Stimulated activated naive CD8-positive, alpha-beta T cell treated with anti-CD3 and anti-CD28 coated beads, Interleukin-15, amount 100 ng/mL, for 72 hours (primary cell): ENCODE data around the gene MAPK8IP2.
"Not testable (repeated sequence)": the region's sequence is repeated elsewhere in the genome, so short reads cannot be mapped to it uniquely, and the experiment has no call there.

Experiments used
- ATAC-seq: fragments of 150-1000 bp; cut with Tn5 transposase; 2 replicates; pipeline ENCODE4 v1.10.0; 2021; ENCODE audit warnings: mild to moderate bottlenecking, moderate library complexity
- DNase-seq, 2 donors: peaks; one replicate each; pipeline ENCODE4 v3.0.0; 2021 to 2022
- H3K27ac Mint-ChIP-seq, 2 donors: one replicate each; pipeline ENCODE4 v1.8.0; 2022; ENCODE audit warnings: mild to moderate bottlenecking in 2 of 2, mixed read lengths in 2 of 2, moderate library complexity in 2 of 2
- H3K27me3 Mint-ChIP-seq: one replicate; pipeline ENCODE4 v1.8.0; 2022; ENCODE audit warnings: mixed read lengths
- H3K4me1 Mint-ChIP-seq: one replicate; pipeline ENCODE4 v1.8.0; 2022; ENCODE audit warnings: mild to moderate bottlenecking, mixed read lengths
- H3K4me3 Mint-ChIP-seq, 2 donors: one replicate each; pipeline ENCODE4 v1.8.0; 2022; ENCODE audit warnings: mild to moderate bottlenecking in 2 of 2, mixed read lengths in 2 of 2, moderate library complexity in 1 of 2
- H3K9me3 Mint-ChIP-seq, 2 donors: one replicate each; pipeline ENCODE4 v1.8.0; 2022; ENCODE audit warnings: mixed read lengths in 2 of 2

Gene MAPK8IP2

DNA sequence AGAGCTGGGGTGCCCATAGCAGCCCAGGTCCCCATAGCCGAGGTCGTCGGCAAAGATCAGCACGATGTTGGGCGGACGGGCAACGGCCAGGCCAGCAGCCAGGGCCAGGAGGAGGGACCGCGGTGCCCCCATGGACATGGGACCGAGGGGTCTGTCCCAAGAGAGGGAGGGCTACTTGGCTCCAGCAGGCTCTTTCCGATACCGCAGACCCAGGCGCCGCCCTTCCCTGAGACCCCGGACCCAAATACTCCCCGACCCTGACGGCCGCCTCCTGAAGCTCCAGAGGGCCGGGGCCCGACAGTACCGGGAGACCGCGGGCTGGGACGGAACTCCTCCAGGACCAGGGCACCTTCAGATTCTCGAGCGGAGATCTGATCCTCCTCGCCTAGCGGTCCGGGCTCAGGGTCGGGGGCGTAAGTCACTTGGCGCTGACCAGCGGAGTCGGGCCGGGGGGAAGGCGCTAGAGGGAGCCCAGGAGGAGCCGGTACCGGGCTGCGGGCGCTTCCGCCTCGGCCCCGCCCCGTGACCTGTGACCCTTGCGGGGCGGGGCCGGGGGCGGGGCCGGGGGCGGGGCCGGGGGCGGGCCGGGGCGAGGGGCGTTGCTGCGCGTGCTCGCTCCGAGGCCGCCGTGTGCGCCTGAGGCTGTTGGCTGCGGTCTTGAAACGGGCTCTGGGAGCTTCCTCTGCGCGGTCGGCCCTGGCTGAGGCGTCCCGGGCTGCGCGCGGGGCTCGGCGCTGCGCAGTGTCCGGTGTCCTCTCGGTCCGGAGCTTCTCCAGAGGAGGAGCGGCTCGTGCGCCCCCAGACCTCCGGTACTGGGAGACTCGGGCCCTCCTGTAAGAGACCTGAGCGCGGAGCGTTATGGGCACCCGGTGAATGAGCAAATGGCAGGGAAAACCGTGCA is 27.3 kb downstream of the MAPK8IP2 start, which contains the start of gene ARSA:
ARSA (minus strand) TSS at position 511 of the 901 bp plus-strand sequence; CDS start at position 138, 373 bp downstream.
- peak; percentile 92 for ATAC-seq

GRCh38 chr22:50628543-50629134 is 28.0 kb downstream of the MAPK8IP2 start:
- H3K4me1 Mint-ChIP-seq, result peaks cover 24% of the 10 kb centered on the region
- ATAC-seq (peak; percentile 34), DNase-seq (no peak)
- no peaks in the 10 kb centered on the region for H3K27me3 Mint-ChIP-seq
- H3K27ac Mint-ChIP-seq, result peak overlapping the region; percentile 8 to 66
- peak overlapping the region; percentile 84 to 92 for H3K4me3 Mint-ChIP-seq
- no peaks in the 10 kb centered on the region for H3K9me3 Mint-ChIP-seq

More for the DNA sequence above, 27.3 kb downstream of the MAPK8IP2 start, which contains the start of gene ARSA:
- peak within 1 kb of the TSS; percentile 28 to 66 for H3K27ac Mint-ChIP-seq
- peaks cover 28% of the 10 kb centered on the region for H3K4me1 Mint-ChIP-seq
- no peaks in the 10 kb centered on the region for H3K9me3 Mint-ChIP-seq
- H3K27me3 Mint-ChIP-seq, result no peaks in the 10 kb centered on the region
- DNase-seq, result peak; percentile 80 to 81
- H3K4me3 Mint-ChIP-seq, result peak within 1 kb of the TSS; percentile 84 to 92

DNA sequence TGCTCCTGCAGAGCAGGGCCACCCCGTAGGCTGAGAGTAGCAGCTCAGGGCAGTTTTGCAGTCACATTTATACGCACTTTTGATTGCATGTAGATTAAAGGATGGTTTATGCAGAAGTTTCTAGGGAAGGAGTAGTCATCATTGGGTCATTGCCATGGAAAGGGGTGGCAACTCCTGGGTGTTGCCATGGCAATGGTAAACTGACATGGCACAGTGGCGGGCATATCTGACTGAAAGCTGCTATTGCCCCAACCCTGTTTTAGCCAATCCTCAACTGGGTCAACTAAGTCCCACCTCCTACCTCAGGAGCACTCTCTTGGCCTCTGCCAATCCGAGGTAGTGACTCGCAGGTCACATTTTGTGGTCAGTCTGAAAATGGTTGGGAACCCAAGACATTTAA is 29.8 kb downstream of the MAPK8IP2 start:
- Mint-ChIP-seq H3K4me3 (no peak overlapping the region), H3K4me1 (peaks cover 18% of the 10 kb centered on the region), H3K9me3 (no peaks in the 10 kb centered on the region), H3K27me3 (no peaks in the 10 kb centered on the region), H3K27ac (no peak overlapping the region)
- ATAC-seq (no peak), DNase-seq (no peak)

DNA sequence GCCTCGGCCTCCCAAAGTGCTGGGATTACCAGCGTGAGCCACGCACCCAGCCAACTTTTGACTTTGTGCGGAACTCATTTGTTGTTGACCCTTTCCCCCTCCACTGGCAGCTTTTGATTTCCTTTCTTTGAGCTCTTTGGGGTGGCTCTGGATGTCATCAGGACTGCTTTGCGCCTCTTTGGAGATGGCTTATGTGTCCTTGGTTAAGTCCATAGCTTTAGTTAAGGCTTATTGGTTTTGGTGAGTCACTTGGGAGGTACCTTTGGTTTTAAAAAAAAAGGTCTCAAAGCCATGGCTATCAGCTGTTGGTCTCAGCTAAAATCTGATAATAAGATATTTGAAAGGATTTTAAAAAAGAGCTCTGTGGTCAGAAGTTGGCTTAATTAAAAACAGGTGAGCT is 32.5 kb downstream of the MAPK8IP2 start:
- ATAC-seq (no peak), DNase-seq (no peak)
- Mint-ChIP-seq H3K4me1 (peaks cover 16% of the 10 kb centered on the region), H3K27me3 (no peaks in the 10 kb centered on the region), H3K4me3 (no peak overlapping the region), H3K9me3 (no peaks in the 10 kb centered on the region), H3K27ac (no peak overlapping the region)

DNA sequence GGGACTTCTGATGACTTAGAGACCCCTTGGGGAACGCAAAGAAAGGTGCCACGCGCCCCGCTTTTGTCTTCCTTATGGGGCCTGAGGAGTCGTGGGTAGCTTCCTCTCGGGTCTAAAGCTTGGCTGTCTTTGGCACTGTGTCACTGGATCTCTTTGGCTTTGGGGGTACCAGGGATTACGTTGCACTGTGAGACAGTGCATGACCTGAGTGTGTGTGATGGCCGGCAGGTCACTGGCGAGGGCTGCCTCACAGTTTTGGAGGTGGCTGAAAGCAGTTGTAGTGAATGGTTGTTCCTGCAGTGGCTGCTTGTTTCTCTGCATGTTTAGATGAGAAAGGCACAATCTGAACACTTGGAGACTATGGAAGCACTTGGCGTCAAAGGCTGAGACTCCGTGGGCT is 33.2 kb downstream of the MAPK8IP2 start:
- Mint-ChIP-seq H3K9me3 (no peaks in the 10 kb centered on the region), H3K4me3 (no peak overlapping the region), H3K4me1 (peaks cover 10% of the 10 kb centered on the region), H3K27ac (no peak overlapping the region), H3K27me3 (no peaks in the 10 kb centered on the region)
- DNase-seq (no peak), ATAC-seq (no peak)

- H3K4me1 Mint-ChIP-seq, result peaks cover 6% of the 10 kb centered on the region
- no peak overlapping the region for H3K27ac Mint-ChIP-seq
- no peak for ATAC-seq
- DNase-seq, result no peak
- no peaks in the 10 kb centered on the region for H3K9me3 Mint-ChIP-seq
- no peak overlapping the region for H3K4me3 Mint-ChIP-seq
- no peaks in the 10 kb centered on the region for H3K27me3 Mint-ChIP-seq
Observed at GRCh38 chr22:50635591-50635990, 35.0 kb downstream of the MAPK8IP2 start.

DNA sequence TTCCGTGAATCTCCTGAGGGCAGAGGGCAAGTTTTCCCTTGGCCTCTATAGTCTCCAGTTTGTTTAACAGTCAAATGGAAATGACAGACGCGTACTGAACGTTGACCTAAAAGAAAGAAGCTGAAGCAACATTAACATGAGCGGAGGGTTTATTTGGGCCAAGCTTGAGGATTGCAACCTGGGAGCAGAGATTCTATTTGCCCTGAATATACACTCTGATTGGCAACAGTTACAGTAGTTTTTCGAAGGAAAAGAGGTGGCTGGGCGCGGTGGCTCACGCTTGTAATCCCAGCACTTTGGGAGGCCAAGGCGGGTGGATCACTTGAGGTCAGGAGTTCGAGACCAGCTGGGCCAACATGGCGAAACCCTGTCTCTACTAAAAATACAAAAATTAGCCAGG is 39.7 kb downstream of the MAPK8IP2 start:
- not testable (repeated sequence) for H3K9me3 Mint-ChIP-seq, H3K4me1 Mint-ChIP-seq

DNA sequence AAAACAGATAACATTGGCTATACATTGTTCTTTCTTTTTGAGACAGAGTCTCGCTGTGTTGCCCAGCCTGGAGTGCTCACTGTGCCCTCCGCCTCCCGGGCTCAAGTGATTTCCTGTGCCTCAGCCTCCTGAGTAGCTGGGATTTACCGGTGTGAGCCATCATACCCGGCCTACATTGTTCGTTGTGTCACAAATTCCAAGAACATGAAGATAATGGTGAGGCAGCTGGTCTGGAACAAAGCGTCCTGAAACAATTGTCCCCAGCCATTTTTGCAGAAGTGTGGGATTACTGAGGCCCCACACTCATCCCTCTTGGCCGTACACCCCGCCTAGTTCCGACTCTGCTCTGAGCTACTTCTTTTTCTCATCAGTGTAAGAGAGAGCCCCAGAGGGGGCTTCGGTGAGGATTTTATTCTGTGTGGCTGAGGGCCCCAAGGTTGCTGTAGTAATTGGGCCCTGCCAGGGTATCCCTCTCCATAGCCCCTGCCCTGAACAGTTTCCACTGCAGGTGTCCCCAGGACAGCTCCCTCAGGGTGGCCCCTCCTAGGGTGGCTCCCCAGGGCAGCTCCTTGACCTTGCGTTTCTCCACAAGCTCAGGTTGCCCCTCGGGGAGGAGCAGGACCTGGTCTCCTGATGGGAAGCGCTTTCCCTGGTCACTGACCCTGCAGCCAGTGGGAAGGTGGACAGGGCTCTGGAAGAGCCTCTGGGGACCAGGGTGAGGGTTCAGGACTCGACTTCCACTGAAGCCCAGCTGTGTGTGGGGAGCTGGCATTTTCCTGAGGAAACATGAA is 40.5 kb downstream of the MAPK8IP2 start:
- ATAC-seq (no peak), DNase-seq (no peak)
- Mint-ChIP-seq H3K27ac (no peak overlapping the region), H3K27me3 (no peaks in the 10 kb centered on the region), H3K9me3 (no peaks in the 10 kb centered on the region), H3K4me3 (no peak overlapping the region), H3K4me1 (peaks cover under 1% of the 10 kb centered on the region)

More for the DNA sequence above, 39.7 kb downstream of the MAPK8IP2 start:
- H3K27me3 Mint-ChIP-seq, ATAC-seq, DNase-seq, H3K27ac Mint-ChIP-seq, H3K4me3 Mint-ChIP-seq: not testable (repeated sequence)

DNA sequence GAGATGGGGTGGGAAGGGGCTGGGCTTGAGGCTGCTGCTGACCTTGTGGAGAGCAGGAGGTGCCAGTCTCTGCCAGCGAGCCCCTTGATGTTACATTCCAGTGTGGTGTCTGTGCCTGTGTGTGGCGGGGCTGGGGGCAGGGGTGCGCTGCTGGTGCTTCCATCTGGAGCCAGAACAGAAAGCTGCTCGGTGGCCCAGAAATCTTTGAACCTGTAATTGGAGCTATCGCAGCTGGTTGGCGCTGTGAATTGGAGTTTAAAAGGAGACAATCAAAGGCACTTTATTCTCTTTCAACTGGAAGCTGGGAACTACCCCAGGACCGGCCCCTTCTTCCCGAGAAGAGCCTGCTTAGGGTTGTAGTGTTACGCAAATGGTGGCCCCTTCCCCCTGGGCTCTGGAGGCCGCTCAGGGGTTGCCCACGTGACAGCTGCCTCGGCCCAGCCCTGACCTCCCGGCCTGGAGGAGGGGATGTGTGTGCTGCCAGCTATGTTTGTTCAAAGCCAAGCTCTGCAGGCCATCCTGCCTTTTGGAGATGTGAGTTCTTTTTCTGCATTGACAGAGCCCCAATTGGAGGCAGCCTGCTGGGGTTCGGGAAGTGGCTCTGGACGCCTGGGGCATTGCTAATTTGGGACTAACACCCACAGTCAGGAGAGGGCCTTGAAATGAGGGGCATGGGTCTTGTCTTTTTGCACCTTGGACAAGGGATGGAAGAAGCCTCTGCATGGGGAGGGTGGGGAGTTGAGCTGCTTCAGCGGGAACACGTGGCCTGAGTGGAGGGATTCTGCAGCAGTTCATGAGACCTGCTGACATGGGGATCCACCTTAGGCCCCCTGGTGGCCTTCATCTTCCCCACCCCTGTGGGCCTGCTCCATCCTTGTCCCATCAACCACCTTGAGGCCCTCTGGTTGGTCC is 41.4 kb downstream of the MAPK8IP2 start:
- no peaks in the 10 kb centered on the region for H3K27me3 Mint-ChIP-seq
- no peak for ATAC-seq
- no peaks in the 10 kb centered on the region for H3K4me1 Mint-ChIP-seq
- no peak overlapping the region for H3K4me3 Mint-ChIP-seq
- H3K9me3 Mint-ChIP-seq, result no peaks in the 10 kb centered on the region
- H3K27ac Mint-ChIP-seq, result peak overlapping the region in 1 of 2 donors; percentile 67
- no peak for DNase-seq

- ATAC-seq, H3K4me1 Mint-ChIP-seq, H3K4me3 Mint-ChIP-seq, DNase-seq, H3K27ac Mint-ChIP-seq, H3K9me3 Mint-ChIP-seq, H3K27me3 Mint-ChIP-seq: not testable (repeated sequence)
Observed at GRCh38 chr22:50643021-50643820, 42.6 kb downstream of the MAPK8IP2 start.

GRCh38 chr22:50643821-50644101 is 43.2 kb downstream of the MAPK8IP2 start:
- H3K4me1 Mint-ChIP-seq, H3K9me3 Mint-ChIP-seq, H3K4me3 Mint-ChIP-seq, ATAC-seq, H3K27ac Mint-ChIP-seq, H3K27me3 Mint-ChIP-seq, DNase-seq: not testable (repeated sequence)

DNA sequence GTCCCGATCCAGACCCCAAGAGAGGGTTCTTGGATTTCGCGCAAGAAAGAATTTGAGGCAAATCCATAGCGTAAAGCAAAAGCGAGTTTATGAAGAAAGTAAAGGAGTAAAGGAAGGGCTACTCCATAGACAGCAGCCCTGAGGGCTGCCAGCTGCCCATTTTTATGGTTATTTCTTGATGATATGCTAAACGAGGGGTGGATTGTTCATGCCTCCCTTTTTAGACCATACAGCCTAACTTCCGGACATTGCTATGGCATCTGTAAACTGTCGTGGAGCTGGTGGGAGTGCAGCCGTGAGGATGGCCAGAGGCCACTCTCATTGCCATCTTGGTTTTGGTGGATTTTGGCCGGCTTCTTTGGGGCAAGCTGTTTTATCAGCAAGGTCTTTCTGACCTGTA is 52.7 kb downstream of the MAPK8IP2 start:
- ATAC-seq (no peak), DNase-seq (no peak)
- no peak overlapping the region for H3K4me3 Mint-ChIP-seq
- H3K4me1 Mint-ChIP-seq, result no peaks in the 10 kb centered on the region
- H3K27ac Mint-ChIP-seq, result peak overlapping the region in 1 of 2 donors; percentile 31
- H3K27me3 Mint-ChIP-seq, result no peaks in the 10 kb centered on the region
- H3K9me3 Mint-ChIP-seq, result peaks cover 0 to 7% of the 10 kb centered on the region in 2 donors

DNA sequence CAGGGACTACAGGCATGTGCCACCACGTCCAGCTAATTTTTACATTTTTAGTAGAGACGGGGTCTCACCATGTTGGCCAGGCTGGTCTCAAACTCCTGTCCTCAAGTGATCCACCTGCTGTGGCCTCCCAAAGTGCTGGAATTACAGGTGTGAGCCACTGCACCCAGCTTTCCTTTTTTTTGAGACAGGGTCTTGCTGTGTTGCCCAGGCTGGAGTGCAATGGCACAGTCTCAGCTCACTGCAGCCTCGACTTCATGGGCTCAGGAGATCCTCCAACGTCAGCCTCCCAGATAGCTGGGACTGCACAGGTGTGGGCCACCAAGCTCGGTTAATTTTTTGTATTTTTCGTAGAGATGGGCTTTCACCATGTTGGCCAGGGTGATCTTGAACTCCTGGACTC is 54.1 kb downstream of the MAPK8IP2 start:
- H3K27me3 Mint-ChIP-seq, DNase-seq, H3K27ac Mint-ChIP-seq, ATAC-seq, H3K4me3 Mint-ChIP-seq, H3K4me1 Mint-ChIP-seq, H3K9me3 Mint-ChIP-seq: not testable (repeated sequence)
